Endothelial cell of umbilical vein (primary cell): ENCODE results near the gene LYSMD3. TPM values are rescaled to one million over a fixed set of nuclear protein-coding genes. Genes with fewer than 3 reads are reported as not detected.
A peak's percentile ranks its signal among the peaks of the same experiment; 100 is the strongest.

Experiments
- BruUV-seq: library from RNA; stranded (reverse); fragments of 400-500 nt; replicated peaks from 2 replicates; lab custom pipeline; 2021; lab: Mats Ljungman, UMichigan
- CTCF ChIA-PET: fragments of 300-600, 350-600 bp; sonication (Branson Sonifier 250); formaldehyde crosslinking; loops from one replicate; lab custom pipeline; 2021; ENCODE audit warnings: antibody characterized with exemption, inconsistent platforms; lab: Charles Lee
- POLR2A ChIA-PET: fragments of 300-600, 350-600 bp; sonication (Branson Sonifier 250); formaldehyde crosslinking; loops from one replicate; lab custom pipeline; 2021; ENCODE audit warnings: antibody characterized with exemption, inconsistent platforms; lab: Charles Lee
- DNase-seq: peaks from one replicate; pipeline ENCODE4 v3.0.0-alpha.2; 2011; ENCODE audit warnings: low read depth, low spot score
- FAIRE-seq: peaks from 2 replicates; lab custom pipeline; 2011; peaks lifted over from hg19 to GRCh38; lab: Jason Lieb, UNC
- H2AFZ ChIP-seq: 2 replicates; pipeline ENCODE4 v1.6.0; 2012; ENCODE audit warnings: low read depth, low read length, control low read depth, inconsistent platforms
- H3K27ac ChIP-seq: 2 replicates; pipeline ENCODE4 v1.5.1; 2011; ENCODE audit warnings: low read depth, mild to moderate bottlenecking, control low read depth, low read length, moderate library complexity; ENCODE audit not compliant: insufficient read depth
- H3K27me3 ChIP-seq, 2 experiments: 2 replicates each; pipeline versions ENCODE4 v1.6.0 to v1.6.1; 2011; ENCODE audit warnings: low read length in 2 of 2, mixed read lengths in 1 of 2; ENCODE audit not compliant: control insufficient read depth in 2 of 2, insufficient read depth in 2 of 2
- H3K36me3 ChIP-seq, 2 experiments: 2 replicates in 1 of 2; 3 replicates in 1 of 2; pipeline ENCODE4 v1.5.1; 2011; ENCODE audit warnings: low read length in 2 of 2, mild to moderate bottlenecking in 1 of 2, moderate library complexity in 1 of 2; ENCODE audit not compliant: control insufficient read depth in 2 of 2, insufficient read depth in 2 of 2; ENCODE audit errors: extremely low read depth in 1 of 2
- H3K4me1 ChIP-seq: 3 replicates; pipeline ENCODE4 v1.5.1; 2011; ENCODE audit warnings: mild to moderate bottlenecking, low read length; ENCODE audit not compliant: control insufficient read depth, insufficient read depth; ENCODE audit errors: extremely low read depth
- H3K4me2 ChIP-seq: 2 replicates; pipeline ENCODE4 v1.6.1; 2011; ENCODE audit warnings: low read length, control low read depth, mixed read lengths; ENCODE audit not compliant: insufficient read depth
- H3K4me3 ChIP-seq, 3 experiments: fragments of 200-600 bp in 1 of 3; sonication (generic), shearing (Covaris generic) in 1 of 3; replicated peaks in 1 of 3; 2 replicates each; pipeline ENCODE4 v1.5.1; 2011 to 2016; ENCODE audit warnings: control low read depth in 3 of 3, low read length in 3 of 3, mild to moderate bottlenecking in 2 of 3, inconsistent platforms in 1 of 3, low read depth in 1 of 3, moderate library complexity in 1 of 3; ENCODE audit not compliant: insufficient read depth in 1 of 3
- H3K79me2 ChIP-seq: 2 replicates; pipeline ENCODE4 v1.6.0; 2012; ENCODE audit warnings: low read length, inconsistent platforms; ENCODE audit not compliant: control insufficient read depth, insufficient read depth
- H3K9ac ChIP-seq: replicated peaks from 2 replicates; pipeline ENCODE3; 2011; ENCODE audit warnings: low read length, control low read depth; ENCODE audit not compliant: insufficient read depth; ENCODE audit errors: extremely low read depth
- H3K9me1 ChIP-seq: replicated peaks from 3 replicates; pipeline ENCODE4 v1.6.0; 2011; ENCODE audit warnings: mild to moderate bottlenecking, low read length; ENCODE audit not compliant: control insufficient read depth, insufficient read depth; ENCODE audit errors: extremely low read depth
- H3K9me3 ChIP-seq: replicated peaks from 2 replicates; pipeline ENCODE4 v1.5.1; 2012; ENCODE audit warnings: low read length, inconsistent platforms; ENCODE audit not compliant: control insufficient read depth, insufficient read depth
- H4K20me1 ChIP-seq: replicated peaks from 2 replicates; pipeline ENCODE3; 2011; ENCODE audit warnings: mild to moderate bottlenecking, low read length; ENCODE audit not compliant: control insufficient read depth, insufficient read depth; ENCODE audit errors: extremely low read depth
- EZH2 ChIP-seq: IDR thresholded peaks from 2 replicates; pipeline ENCODE4 v1.6.1; 2012; ENCODE audit warnings: borderline replicate concordance, low read depth, mild to moderate bottlenecking, moderate library complexity, low read length, inconsistent platforms; ENCODE audit not compliant: severe bottlenecking
- FOS ChIP-seq: IDR thresholded peaks from 2 replicates; pipeline ENCODE4 v1.6.1; 2011; ENCODE audit warnings: mild to moderate bottlenecking, low read length, moderate library complexity, borderline replicate concordance; ENCODE audit not compliant: insufficient read depth
- GATA2 ChIP-seq: IDR thresholded peaks from 2 replicates; pipeline ENCODE4 v1.7.0; 2011; ENCODE audit warnings: low read depth, mild to moderate bottlenecking, moderate library complexity, mixed read lengths, low read length; ENCODE audit not compliant: insufficient read length, insufficient read depth
- JUN ChIP-seq: IDR thresholded peaks from 2 replicates; pipeline ENCODE4 v1.6.1; 2011; ENCODE audit warnings: borderline replicate concordance, low read depth; ENCODE audit not compliant: insufficient read length, insufficient read depth
- MYC ChIP-seq: IDR thresholded peaks from one replicate; pipeline ENCODE4 v1.6.1; 2011; ENCODE audit warnings: mild to moderate bottlenecking, low read depth, low read length
- POLR2A ChIP-seq: IDR thresholded peaks from 2 replicates; pipeline ENCODE4 v1.6.1; 2012; ENCODE audit warnings: low read depth, mild to moderate bottlenecking, control low read depth, low read length
- POLR2AphosphoS5 ChIP-seq: IDR thresholded peaks from 2 replicates; pipeline ENCODE4 v1.6.1; 2012; ENCODE audit warnings: low read depth, mild to moderate bottlenecking, control low read depth, low read length, moderate library complexity; ENCODE audit not compliant: insufficient read depth
- dilution Hi-C: fragments of 300-500 bp; cut with MboI; formaldehyde crosslinking; loops from one replicate; pipeline ENCODE4 v1.15.0; 2019; ENCODE audit warnings: low sequenced_read_pairs; ENCODE audit not compliant: extremely low pct_ligation_motif_present
- intact Hi-C: fragments of 100-400 bp; cut with micrococcal nuclease; formaldehyde crosslinking; loops from one replicate; pipeline ENCODE4 v1.10.0; 2022
- polyA plus RNA-seq, 4 experiments: library from polyadenylated mRNA; depleted of rRNA in 3 of 4; stranded (reverse) in 3 of 4; unstranded in 1 of 4; fragments of >200 nt; gene quantifications; 2 replicates each; pipeline versions ENCODE4 v1.2.1 to v1.2.3, GENCODE V29; 2011 to 2012; ENCODE audit warnings: missing spikeins in 1 of 4
- total RNA-seq: library from RNA; stranded (reverse); gene quantifications from 2 replicates; pipeline ENCODE4 v1.2.3, GENCODE V29; 2021
- TF ChIP-seq, protein P1 (sequence below), 2 donors: IDR thresholded peaks; 1 replicate in 1 of 2; 2 replicates in 1 of 2; pipeline ENCODE4 v1.5.1; 2011; ENCODE audit warnings: low read length in 2 of 2, mild to moderate bottlenecking in 2 of 2, moderate library complexity in 2 of 2, control low read depth in 1 of 2, inconsistent platforms in 1 of 2, low read depth in 1 of 2; ENCODE audit not compliant: insufficient read depth in 1 of 2; ENCODE audit errors: extremely low read depth in 1 of 2
- TF ChIP-seq, protein P2 (sequence below): IDR thresholded peaks from 2 replicates; pipeline ENCODE4 v1.6.1; 2011; ENCODE audit not compliant: insufficient read depth, insufficient read length

The LYSMD3 gene
- total and polyA plus RNA-seq, 2 donors (not counting 3 experiments of a cell fraction or from before 2014, with no cell fraction given), result 6.0 to 21.3 TPM

DNA sequence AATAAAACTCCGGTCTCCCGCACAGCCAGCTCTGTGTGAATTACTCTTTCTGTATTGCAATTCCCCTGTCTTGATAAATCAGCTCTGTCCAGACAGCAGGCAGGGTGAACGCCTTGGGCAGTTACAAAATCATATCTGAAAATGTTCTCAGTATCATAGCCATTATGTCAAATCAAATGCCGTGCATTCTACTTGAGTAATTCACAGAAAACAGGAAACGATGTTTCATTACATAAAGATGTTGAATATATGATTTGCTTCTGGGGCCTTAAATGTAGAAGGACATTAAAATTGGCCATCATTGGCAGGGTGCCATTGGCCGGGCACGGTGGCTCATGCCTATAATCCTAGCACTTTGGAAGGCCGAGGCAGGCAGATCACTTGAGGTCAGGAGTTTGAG is 46.2 kb downstream of the LYSMD3 start:
- Histone ChIP-seq H3K9me1 (no peaks in the 10 kb centered on the region), H3K27ac (no peak overlapping the region), H3K4me2 (no peak overlapping the region), H3K4me1 (no peaks in the 10 kb centered on the region), H3K36me3 (no peaks in the 10 kb centered on the region), H3K4me3 (no peak overlapping the region), H3K9ac (no peak overlapping the region), H3K27me3 (no peaks in the 10 kb centered on the region), H2AFZ (no peak overlapping the region), H4K20me1 (no peaks in the 10 kb centered on the region), H3K9me3 (no peaks in the 10 kb centered on the region), H3K79me2 (peaks cover 19% of the 10 kb centered on the region)
- peak; percentile 12 for DNase-seq
- FAIRE-seq, result no peak
- ChIA-PET POLR2A (no interaction called here), CTCF (no interaction called here)
- intact Hi-C loops, result no loop called here
- BruUV-seq, result no TSS peak
- TF ChIP-seq MYC, result no peak
- no peak for TF ChIP-seq FOS
- TF ChIP-seq, protein P1, sequence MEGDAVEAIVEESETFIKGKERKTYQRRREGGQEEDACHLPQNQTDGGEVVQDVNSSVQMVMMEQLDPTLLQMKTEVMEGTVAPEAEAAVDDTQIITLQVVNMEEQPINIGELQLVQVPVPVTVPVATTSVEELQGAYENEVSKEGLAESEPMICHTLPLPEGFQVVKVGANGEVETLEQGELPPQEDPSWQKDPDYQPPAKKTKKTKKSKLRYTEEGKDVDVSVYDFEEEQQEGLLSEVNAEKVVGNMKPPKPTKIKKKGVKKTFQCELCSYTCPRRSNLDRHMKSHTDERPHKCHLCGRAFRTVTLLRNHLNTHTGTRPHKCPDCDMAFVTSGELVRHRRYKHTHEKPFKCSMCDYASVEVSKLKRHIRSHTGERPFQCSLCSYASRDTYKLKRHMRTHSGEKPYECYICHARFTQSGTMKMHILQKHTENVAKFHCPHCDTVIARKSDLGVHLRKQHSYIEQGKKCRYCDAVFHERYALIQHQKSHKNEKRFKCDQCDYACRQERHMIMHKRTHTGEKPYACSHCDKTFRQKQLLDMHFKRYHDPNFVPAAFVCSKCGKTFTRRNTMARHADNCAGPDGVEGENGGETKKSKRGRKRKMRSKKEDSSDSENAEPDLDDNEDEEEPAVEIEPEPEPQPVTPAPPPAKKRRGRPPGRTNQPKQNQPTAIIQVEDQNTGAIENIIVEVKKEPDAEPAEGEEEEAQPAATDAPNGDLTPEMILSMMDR (IDR thresholded peaks at IDR 0.05; ENCODE audit: extremely low read depth in 1 of 2, insufficient read depth in 1 of 2, low read depth in 1 of 2, low read length in 2 of 2), result no peak
- TF ChIP-seq, protein P2, sequence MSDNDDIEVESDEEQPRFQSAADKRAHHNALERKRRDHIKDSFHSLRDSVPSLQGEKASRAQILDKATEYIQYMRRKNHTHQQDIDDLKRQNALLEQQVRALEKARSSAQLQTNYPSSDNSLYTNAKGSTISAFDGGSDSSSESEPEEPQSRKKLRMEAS, result no peak
- no peak for TF ChIP-seq GATA2
- TF ChIP-seq JUN, result no peak
- dilution Hi-C loops, result no loop called here

DNA sequence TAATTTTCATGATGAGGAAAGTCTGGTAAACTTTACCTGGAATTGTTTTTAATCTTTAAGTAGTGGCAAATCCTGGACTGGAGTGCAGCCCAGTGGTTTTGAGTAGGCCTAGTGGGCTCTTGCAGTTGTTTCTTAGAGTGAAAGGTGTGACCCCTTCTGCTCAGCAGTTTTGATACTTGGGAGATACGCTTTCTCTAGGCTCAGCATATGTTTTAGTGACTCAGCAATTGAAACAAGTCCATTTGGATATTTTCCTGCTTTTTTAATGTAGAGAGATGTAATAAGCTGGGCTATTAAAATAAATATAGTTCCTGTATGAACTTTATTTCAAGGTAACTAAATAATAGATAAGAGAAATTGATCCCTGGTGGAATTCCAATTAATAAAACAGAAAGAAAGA is 48.7 kb downstream of the LYSMD3 start:
- no TSS peak for BruUV-seq
- Histone ChIP-seq H3K4me1 (peaks cover 2% of the 10 kb centered on the region), H3K9ac (no peak overlapping the region), H3K9me3 (no peaks in the 10 kb centered on the region), H4K20me1 (no peaks in the 10 kb centered on the region), H3K9me1 (no peaks in the 10 kb centered on the region), H3K27me3 (no peaks in the 10 kb centered on the region), H3K79me2 (peaks cover 35% of the 10 kb centered on the region), H3K4me3 (no peak overlapping the region), H3K4me2 (no peak overlapping the region), H3K36me3 (no peaks in the 10 kb centered on the region), H3K27ac (no peak overlapping the region), H2AFZ (no peak overlapping the region)
- intact Hi-C loops, result no loop called here
- dilution Hi-C loops, result no loop called here
- FAIRE-seq, result no peak
- no peak for DNase-seq
- ChIA-PET POLR2A (no interaction called here), CTCF (no interaction called here)
- TF ChIP-seq POLR2A, result no peak
- TF ChIP-seq, protein P2, result no peak
- TF ChIP-seq, protein P1 (IDR thresholded peaks at IDR 0.05; ENCODE audit: extremely low read depth in 1 of 2, insufficient read depth in 1 of 2, low read depth in 1 of 2, low read length in 2 of 2), result no peak
- TF ChIP-seq FOS, result no peak
- no peak for TF ChIP-seq POLR2AphosphoS5
- no peak for TF ChIP-seq MYC
- TF ChIP-seq GATA2, result no peak
- TF ChIP-seq EZH2, result no peak
- TF ChIP-seq JUN, result no peak
